ENCODE results near the gene OPCML.

The OPCML gene

DNA sequence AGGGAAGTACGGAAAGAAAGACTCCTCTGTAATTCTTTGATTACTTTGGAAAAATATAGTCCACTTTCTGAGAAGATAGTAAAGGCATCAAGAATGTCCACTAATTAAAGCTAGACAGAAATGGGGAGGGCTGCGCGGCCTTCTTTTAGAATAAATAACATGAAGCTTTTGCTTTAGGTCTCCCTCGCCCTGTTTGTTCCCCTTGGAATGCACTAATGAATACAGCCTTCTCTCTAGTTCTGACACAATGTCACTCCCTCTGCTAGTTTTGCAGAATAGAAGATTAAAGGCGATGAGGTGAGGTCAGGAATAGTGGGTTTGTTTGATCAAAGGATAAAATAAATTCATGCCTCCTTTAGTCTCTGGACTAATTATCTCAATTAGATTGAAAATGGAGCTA, 543.9 kb downstream of the OPCML start:
- no peak for DNase-seq (ENCODE audit: low read depth, low spot score)

DNA sequence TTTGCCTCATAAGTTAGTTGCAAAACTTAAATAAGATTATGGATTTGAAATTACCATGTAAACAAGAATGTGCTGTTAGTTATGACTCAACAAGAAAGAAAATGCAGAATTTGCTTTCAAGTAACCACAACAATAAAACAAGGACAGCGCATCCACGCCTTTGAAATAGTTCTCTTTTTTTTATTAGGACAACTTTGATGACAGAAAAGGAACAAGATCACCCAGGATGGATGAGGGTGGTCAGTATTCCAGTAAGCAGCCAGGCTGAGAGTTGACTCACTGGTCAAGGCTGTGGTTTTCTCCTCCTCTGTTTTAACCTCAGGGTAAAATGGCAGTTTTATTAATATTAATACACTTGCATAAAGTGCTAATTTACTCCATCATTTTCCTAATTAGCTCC, 544.4 kb downstream of the OPCML start:
- DNase-seq (ENCODE audit: low read depth, low spot score), result no peak

DNA sequence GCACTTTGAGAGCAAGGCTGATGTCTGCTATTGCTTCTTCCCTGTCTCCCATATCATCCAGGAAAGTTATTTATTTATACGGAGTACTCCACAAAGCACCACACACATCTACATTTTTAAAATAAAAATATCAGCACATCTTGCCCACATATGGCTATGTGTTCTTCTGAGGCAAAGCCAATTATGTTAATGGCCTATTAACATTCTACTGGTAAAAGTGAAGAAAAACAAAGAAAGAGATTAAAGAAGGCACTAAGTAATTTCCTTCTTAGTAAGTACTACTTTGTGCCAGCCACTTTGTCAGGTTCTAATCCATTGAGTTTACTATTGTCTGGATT, 548.7 kb downstream of the OPCML start:
- DNase-seq (ENCODE audit: low read depth, low spot score), result no peak

DNA sequence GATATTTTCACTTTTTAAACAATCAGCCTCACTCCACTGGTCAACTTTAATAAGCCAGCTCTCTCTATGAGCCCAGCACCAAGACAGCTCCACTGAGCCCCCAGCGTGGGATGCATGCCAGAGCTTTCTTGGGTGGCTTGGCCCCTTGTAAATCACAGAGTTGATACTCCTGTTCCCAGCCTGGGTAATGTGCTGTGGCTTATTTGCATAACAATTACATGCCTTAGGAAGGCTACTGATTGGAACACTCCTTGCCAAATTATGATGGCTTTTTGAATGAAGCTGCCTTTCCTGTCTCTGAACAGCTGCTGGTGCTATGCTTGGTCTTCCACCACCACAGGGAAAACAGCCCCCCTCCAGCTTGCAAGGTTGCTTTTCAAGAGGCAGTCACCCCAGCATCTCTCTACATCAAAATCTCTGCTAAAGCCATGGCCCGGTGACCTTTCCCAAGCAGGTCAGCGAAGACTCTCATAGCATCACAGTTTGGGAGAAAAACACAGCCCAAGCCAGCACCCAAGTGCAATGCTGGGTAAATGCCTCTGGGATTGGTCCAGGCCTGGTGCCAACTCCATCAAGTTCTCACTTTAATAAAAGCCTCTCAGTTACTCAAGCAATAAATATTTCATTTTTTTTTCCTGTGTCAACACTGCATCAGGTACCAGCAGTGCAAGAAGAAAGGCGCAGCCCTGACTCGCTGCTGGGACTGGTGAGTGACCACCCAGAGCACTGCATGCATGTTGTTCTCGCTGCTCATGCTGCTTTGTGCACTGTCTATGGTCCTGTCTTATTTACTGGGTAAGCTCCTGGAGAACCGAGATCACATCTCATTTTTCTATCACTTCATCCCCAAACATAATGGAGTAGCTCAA, 549.3 kb downstream of the OPCML start:
- DNase-seq (ENCODE audit: low read depth, low spot score), result peak; percentile 21

DNA sequence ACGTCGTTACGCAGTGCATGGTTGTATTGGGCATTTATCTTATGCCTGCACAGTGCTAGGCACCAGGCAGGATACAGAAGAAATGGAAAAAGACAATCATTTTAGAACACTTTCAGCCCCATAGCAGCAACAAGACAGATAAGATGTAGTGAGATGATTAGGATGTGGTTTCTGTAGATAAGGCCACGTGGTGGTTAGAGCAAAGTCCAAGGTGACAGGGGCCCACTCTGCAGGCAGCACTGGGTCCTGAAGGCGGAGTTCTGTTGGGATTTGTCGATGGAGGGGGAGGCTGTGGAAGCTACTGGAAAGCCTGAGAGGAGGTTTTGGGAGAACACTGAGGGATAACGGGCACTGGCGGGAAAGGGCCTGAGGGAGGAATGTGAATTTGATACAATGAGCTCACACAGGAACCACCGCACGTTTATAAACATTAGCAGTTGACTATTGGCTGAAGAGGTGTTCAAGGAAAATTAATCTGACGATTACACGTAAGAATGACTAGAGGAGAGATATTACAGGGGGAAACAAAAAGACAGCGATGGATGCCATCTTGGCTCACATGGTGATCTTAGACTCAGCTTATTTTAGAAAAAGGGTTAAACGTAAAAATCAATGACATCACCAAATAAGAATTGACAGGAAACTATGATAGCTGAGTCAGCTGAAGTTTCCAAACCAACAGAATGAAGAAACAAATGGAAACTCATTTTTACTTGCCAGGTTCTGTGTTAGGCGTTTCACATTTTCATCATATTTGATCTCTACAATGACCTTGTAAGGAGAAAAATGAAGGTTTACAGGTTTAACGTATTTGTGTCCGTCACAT, 551.0 kb downstream of the OPCML start:
- DNase-seq (ENCODE audit: low read depth, low spot score), result peak; percentile 37

DNA sequence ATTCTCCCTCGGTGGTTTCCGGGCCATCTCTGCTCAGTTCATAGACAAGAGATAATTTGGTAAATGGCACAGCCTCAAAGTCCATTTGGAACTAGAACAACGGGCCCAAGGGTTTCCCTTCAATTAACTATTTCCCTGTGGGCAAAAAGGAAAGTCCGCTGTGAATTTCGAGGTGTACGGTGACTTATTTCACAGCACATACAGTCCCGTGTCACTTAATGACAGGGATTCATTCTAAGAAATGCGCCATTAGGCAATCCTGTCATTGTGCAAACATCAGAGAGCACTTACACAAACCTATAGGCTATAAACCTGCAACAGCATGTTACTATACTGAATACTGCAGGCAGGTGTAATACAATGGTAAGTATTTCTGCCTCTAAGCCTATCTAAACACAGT, 551.6 kb downstream of the OPCML start:
- no peak for DNase-seq (ENCODE audit: low read depth, low spot score)

GRCh38 chr11:132977746-132978145, 554.6 kb downstream of the OPCML start:
- DNase-seq (ENCODE audit: low read depth, low spot score), result no peak

DNA sequence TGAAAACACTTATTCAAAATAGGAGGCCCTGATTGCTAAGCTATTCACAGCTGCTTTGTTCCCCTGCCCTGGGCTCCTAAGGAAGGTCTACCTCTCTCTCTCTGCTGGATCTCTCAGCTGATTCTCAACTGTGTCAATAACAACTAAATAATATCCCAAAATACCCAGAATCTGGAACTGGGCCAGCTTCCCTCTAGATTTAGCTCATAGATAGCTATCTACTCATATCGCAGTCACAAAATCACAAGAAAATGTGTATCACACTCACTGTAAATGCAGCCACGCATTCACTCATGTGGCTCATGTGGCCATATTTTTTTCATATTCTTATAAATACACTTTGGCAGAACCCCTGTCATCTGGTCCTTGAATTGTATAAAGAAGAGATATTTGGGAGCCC, 555.1 kb downstream of the OPCML start:
- no peak for DNase-seq (ENCODE audit: low read depth, low spot score)

- DNase-seq (ENCODE audit: low read depth, low spot score), result no peak
Measured at GRCh38 chr11:132976115-132976514, 556.2 kb downstream of the OPCML start.

DNA sequence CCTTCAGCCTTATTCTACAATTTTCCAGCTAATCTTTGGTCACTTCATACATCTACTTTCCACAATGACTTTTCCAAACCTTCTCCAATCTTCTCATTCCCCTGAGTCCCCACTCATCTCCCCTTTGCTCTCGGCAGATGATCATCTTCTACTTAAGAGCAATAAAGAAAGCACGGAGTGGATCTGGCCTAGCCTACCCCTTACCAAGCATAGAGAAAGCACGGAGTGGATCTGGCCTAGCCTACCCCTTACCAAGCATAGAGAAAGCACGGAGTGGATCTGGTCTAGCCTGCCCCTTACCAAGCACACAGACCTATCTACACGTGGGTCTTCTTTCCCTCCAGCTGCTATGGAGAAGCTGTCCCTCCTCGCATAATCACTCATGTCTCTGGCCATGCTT, 558.6 kb downstream of the OPCML start:
- no peak for DNase-seq (ENCODE audit: low read depth, low spot score)

DNA sequence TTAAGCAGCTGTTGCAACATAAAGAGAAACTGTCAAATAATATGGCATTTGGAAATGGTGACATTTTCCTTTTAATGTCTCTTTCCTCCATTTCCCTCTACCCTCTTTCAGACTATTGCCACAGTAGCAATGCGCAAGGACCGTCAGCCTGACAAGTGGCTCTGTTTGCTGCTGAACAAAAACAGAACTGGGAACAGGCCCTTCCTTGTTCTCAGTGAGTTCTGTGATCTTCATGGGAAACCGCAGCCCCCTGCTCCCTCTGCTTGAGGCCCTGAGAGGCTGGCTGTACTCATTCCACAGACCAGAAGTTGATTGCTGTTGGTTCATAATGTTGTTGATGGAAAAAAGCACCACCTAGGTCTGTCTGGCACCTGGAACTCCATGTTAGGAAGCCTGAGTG, 559.7 kb downstream of the OPCML start:
- DNase-seq (ENCODE audit: low read depth, low spot score), result no peak

DNA sequence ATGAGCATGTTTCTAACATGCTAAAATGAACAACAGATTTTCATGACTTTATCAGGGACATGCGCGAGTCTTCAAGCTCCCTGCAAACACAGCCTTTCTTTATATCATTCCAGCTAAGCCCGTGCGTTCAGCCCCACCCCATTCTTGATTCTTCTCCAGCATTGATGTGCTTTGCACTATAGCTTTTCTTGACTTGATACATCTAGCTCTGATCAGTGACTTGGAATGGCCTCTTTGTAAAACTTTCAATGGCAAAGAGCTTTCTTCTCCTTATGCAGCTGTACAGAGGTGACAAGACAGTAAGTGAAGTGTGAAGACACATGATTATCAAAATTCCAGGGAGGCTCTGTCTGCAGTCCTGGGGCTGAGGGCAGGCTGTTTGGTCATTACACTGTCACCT, 561.0 kb downstream of the OPCML start:
- no peak for DNase-seq (ENCODE audit: low read depth, low spot score)

DNA sequence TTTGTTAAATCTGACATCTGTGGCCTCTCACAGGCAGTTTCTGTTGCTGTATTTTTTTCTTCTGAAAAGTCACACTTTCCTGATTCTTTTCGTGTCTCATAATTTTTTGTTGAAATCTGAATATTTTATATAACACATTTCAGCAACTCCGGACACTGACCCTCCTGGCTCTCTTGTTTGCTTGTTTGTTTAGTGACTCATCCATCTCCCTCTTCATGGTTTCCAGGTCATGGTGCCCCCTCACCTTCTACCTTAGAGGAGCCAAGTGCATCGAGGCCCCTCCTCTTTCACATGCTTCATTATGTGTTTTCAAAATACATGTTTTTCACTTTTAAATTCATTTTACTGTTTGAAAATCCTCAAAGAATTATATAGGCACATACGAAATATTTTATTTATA, 562.4 kb downstream of the OPCML start:
- DNase-seq (ENCODE audit: low read depth, low spot score), result no peak

DNA sequence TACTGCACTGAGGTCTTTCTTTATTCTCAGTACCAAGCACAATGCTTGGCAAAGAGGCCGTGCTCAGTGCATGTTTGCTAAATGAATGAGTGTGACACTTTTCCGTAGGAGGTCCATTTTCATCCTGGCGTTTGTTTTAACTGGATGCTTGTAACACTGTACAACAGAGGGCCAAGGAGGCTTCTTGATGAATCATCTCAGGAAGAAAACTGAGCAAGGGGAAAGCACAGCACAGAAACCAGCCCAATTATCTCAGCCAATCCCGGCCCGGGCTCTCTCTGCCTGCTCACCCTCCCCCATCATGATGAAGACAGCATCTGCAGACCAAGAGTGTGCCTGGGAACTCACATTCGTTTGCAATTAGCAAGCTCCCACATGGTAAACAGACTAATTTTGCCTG, 570.3 kb downstream of the OPCML start:
- peak; percentile 24 for DNase-seq (ENCODE audit: low read depth, low spot score)

DNA sequence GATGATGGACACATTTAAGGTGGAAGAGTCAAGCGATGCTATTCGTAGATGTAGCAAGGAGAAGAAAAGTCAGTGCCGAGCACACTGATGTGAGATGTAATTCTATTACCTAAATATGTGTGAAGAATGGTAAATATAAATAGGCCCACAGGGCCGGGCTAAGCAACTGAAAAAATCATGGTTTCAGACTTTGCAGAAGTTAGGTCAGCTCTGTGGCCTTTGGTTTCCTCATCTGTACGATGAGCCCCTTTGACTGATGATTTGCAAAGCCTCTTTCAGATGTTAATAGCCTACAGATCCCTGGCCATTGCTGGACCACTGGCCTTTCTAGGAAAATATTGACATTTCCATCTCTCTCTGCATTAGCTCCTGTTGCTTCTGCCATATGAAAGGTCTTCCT, 570.8 kb downstream of the OPCML start:
- no peak for DNase-seq (ENCODE audit: low read depth, low spot score)

- no peak for DNase-seq (ENCODE audit: low read depth, low spot score)
Measured at GRCh38 chr11:132960273-132961078, 571.8 kb downstream of the OPCML start.

GRCh38 chr11:132959693-132960092, 572.6 kb downstream of the OPCML start:
- DNase-seq (ENCODE audit: low read depth, low spot score), result no peak

- DNase-seq (ENCODE audit: low read depth, low spot score), result no peak
Measured at GRCh38 chr11:132957881-132958280, 574.4 kb downstream of the OPCML start.

DNA sequence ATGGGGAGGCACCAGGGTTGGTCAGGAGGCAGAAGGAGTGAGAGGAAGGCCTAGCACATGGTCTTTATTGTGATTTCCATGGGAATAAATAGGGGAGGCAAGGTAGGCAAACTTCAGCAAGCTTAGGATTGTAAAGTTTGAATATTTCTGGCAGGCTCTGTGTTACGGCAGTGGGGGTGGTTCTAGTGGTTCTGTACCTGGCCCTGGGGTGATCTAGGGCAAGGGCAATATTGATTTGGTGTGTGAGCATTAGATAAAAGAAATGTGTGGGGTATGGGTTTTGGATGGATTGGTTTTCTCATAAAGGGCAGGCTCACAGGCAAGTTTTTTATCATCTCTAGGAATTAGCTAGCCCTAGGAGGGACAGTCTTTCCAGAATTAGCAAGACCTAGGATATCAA, 584.0 kb downstream of the OPCML start:
- no peak for DNase-seq (ENCODE audit: low read depth, low spot score)

DNA sequence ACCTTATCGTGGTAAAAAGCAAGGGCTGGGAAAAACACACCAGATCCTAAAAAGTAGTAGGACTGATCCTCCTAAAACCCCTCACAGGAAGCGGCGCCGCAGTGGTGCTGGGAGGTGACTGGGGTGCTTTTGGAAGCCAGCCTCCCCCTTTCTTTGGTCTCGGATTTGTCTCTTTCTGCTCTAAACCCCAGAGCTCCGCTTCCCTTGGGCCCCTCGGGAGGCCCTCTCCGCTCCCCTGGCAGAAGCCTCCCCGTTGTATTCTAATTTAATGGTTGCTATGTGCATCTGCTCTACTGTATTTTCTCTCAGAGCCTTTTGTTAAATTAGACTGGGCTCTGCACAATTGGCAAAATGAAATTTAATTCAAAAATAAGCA, 587.7 kb downstream of the OPCML start:
- peak; percentile 8 for DNase-seq (ENCODE audit: low read depth, low spot score)

DNA sequence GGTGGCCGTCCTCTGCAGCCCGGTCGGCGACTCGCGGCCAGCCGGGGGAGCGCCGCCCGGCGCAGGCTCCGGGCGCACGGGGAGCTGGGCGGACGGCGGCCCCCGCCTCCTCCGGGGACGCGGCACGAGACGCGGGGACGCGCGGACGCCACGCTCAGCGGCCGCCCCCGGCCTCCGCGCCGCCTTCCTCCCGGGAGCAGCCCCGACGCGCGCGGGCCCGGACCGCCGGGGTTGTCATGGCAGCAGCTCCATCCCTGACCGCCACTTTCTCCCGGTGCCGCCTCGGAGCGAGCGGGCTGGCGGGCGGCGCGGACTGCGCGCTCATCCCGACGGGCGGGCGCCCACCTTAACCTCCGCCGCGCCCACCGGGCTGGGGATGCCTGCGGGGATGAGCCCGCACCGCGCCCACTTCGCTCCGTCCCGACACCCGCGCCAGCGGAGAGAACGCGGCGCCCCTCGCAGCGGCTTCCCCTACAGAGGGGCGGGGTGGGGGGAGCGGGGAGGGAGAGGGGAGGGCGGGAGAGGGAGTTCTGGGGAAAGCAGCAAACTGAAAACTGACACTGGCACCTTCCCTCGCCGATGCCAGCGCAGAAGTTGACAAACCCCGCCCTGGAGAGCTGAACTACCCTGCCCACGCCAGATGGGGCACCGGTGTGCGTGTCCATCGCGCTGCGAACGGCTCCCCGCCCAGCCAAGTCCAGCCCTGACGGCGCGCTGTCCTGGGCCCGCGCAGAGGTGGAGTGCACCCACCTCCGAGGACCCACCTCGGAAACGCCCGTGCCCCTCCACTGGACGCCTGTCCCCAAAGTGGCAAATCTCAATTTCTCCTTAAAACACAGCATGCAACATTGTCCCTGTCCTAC, 588.4 kb downstream of the OPCML start:
- DNase-seq (ENCODE audit: low read depth, low spot score), result peak; percentile 16

Data from ELF-1 (cell line).